GM18867 (cell line): ENCODE data around the gene NOS3.

ENCODE experiments used
- ATAC-seq: cut with Tn5 transposase; IDR thresholded peaks from one replicate; pipeline ENCODE4 v1.9.1; 2021; ENCODE audit warnings: mild to moderate bottlenecking, moderate library complexity; ENCODE audit not compliant: unreplicated experiment

The NOS3 gene

GRCh38 chr7:150977382-150978125 lies 13.3 kb upstream of the NOS3 start:
- no peak for ATAC-seq

GRCh38 chr7:150978126-150978789 lies 12.6 kb upstream of the NOS3 start, which contains the start of gene KCNH2:
KCNH2 (minus strand) TSS chr7:150978321; CDS start chr7:150977913, 408 bp downstream.
- ATAC-seq, result no peak

- ATAC-seq, result no peak
Measured at GRCh38 chr7:150979713-150980390, 11.0 kb upstream of the NOS3 start.

DNA sequence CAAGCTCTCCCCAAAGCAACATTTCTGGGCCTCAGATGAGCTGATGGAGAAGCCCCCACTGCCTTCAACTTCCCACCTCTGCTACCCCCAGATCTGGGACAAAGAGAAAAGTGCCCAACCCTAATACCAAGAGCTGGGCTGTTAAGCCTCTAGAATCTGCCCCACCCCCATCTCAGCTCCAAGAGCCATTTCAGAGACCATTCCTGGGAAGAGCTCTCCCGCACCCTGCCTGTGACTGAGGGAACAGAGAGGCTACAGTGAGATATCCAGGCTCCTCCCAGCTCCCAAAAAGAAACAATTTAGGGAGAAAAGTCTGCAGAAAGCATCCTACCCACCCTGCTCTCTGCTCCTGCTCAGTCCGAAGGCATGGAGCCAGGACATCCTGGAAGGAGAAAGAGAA lies 10.2 kb upstream of the NOS3 start:
- ATAC-seq, result no peak

GRCh38 chr7:150981644-150982043 lies 9.2 kb upstream of the NOS3 start:
- no peak for ATAC-seq

GRCh38 chr7:150982351-150982750 lies 8.5 kb upstream of the NOS3 start:
- ATAC-seq, result no peak

- no peak for ATAC-seq
Measured at GRCh38 chr7:150983893-150984368, 6.9 kb upstream of the NOS3 start.

DNA sequence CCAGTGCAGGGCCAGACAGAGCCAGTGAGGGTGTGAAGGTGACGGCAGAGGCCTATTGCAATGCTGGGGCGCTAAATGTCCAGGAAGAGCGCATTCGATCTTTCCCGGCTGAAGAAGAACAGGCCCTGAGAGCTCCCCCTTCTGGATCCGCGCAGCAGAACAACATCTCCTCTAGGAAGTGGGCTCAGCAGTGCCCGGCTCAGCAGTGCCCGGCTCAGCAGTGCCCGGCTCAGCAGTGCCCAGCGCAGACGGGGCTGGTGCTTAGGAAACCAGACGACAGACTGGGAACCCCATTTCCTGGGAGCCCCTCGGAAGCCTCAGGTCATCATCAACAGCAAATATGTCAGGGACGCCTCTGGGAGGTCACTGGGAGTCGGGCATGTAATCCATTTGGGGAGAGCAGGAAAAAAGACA lies 4.7 kb upstream of the NOS3 start:
- ATAC-seq, result no peak

DNA sequence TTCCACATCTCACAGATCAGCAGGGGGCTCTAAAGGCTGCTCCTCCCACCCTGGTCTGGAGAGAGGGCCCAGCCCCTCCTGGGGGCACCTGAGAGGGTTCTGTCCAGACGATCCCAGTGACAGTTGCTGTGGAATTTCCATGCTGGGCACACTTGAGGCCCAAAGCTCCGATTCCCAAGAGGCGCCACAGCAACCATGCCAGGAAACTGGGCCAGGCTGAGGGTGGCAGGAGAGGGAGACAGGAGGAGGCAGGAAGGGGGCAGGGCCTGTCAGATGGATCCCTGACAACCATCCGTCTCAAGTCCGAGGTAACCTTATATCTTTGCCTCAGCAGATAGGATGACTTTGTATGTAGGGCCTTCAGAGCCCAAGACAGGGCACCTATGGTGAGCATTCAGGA lies 4.3 kb upstream of the NOS3 start:
- no peak for ATAC-seq

DNA sequence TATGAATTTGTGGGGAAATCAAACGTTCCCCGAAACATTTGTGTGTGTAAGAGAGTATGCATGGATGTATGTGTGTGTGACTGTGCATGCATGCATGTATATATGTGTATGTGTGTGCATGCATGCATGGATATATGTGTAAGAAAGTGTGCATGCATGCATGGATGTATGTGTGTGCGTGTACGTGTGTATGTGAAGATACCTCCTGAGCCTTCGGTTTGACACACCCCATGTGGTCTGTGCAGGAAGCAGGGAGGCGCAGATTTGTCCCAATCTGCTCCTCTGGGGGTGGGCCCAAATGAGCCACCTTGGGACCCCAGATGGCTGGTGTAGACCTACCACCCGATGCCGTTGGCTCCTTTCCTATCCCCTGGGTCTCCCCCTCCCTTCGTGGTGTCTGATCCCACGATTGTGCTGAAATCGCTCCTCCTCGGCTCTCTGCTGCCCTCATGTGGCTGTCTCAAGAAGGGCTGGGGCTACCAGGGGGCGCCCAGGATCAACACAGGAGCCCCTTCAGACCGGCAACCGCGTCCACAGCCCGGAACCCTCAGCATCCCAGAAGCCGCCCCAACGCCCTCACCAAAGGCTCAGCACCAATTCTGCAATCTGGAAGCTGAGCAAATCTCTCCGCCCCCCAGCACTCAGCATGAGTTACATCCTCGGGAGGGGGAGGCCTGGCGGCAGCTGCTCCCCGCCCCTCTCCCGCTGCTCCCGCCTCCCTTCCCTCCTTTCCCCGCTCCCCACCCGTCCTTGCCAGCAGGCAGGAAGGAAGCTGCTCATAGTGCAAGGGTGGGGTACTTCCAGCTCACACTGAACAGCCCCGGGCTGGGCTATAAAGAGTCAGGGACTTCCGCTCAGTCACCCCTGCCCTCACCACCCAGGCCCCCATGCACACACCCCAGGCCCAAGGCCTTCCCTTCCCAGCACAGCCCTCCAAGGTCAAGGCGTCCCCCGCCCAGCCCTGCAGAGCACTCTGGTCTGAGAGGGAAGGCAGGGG lies 2.3 kb upstream of the NOS3 start:
- no peak for ATAC-seq

- no peak for ATAC-seq
Measured at GRCh38 chr7:150989456-150989855, 1.4 kb upstream of the NOS3 start.

DNA sequence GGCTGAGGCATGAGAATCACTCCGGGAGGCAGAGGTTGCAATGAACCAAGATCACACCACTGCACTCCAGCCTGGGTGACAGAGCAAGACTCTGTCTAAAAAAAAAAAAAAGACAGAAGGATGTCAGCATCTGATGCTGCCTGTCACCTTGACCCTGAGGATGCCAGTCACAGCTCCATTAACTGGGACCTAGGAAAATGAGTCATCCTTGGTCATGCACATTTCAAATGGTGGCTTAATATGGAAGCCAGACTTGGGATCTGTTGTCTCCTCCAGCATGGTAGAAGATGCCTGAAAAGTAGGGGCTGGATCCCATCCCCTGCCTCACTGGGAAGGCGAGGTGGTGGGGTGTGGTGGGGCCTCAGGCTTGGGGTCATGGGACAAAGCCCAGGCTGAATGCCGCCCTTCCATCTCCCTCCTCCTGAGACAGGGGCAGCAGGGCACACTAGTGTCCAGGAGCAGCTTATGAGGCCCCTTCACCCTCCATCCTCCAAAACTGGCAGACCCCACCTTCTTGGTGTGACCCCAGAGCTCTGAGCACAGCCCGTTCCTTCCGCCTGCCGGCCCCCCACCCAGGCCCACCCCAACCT lies 1.3 kb downstream of the NOS3 start:
- ATAC-seq, result no peak

- peak; percentile 67 for ATAC-seq
Measured at GRCh38 chr7:150992833-150993302, 2.1 kb downstream of the NOS3 start.

GRCh38 chr7:150993511-150993910 lies 2.7 kb downstream of the NOS3 start:
- ATAC-seq, result no peak

DNA sequence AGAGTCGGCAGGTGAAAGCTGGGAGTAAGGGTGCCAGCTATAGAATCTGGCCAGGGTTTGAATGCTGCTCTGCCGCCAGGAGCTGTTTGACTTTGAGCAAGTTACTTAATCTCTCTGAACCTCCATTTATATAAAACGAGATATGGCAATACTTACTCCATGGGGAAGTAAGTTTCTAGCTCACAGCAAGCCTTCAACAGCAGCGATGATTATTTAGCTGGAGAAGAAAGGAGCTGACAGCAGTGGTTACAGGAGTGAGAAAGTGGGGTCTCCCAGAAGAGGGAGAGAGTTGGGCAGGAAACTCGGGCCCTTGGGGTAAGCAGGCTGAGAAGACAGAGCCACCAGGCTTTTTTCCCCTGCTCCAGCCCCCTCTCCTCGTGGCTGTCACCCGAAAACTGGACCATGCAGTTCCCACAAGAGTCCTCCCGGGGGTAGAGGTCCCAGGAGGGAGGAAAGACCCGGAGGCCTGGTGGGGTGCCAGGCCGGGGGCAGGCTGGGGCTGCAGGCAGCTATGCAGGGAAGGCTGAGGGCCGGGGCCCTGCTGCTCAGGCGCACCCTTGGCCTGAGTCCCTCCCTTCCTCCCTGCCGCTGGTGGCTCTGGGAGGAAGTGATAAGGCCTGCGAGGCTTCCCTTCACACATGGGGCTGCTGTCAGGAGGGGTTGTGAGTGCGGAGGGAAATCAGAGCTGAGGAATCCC lies 3.5 kb downstream of the NOS3 start:
- no peak for ATAC-seq

DNA sequence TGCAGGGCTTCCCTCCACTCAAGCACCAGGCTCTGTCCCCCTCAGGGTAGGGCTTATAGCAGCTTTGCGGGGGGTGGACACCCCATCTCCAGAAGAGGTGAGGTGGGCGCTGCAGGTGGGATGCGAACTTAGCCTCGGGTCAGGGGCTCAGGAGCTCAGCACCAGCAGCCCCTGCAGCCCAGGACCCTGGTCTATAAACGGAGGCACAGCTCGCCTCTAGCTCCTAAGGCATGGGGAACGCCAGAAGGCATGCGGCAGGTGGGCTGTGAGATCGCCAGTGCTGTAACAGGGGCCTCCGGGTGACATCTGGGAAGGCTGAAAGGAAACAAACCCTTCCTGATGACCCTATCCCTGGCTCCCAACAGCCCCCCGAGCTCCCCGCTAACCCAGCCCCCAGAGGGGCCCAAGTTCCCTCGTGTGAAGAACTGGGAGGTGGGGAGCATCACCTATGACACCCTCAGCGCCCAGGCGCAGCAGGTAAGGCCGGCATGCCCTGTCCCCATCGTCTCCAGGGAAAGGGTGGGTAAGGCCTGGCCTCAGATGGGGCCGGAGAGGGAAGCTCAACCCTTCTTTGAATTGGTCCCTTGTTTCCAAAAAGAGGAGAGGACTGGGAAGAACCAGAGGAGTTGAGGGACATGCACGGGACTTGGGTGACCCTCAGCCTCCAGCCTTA lies 4.2 kb downstream of the NOS3 start:
- ATAC-seq, result no peak

DNA sequence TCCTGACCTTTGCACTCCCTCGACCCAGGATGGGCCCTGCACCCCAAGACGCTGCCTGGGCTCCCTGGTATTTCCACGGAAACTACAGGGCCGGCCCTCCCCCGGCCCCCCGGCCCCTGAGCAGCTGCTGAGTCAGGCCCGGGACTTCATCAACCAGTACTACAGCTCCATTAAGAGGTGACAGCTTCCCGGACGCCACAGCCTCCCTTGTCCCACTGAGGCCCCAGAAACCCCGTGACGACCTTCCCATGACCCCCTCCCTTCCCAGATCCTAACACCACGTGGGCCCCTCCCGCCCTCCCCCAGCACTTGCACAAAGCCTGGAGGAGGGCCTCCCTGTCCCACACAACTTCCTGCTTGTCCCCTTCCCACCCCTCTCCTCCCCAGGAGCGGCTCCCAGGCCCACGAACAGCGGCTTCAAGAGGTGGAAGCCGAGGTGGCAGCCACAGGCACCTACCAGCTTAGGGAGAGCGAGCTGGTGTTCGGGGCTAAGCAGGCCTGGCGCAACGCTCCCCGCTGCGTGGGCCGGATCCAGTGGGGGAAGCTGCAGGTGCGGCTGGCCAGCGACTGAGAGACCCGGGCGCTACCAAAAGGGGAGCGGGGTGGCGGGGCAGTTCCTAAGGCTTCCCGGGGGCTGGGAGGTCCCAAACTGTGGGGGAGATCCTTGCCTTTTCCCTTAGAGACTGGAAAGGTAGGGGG lies 5.7 kb downstream of the NOS3 start:
- ATAC-seq, result no peak

DNA sequence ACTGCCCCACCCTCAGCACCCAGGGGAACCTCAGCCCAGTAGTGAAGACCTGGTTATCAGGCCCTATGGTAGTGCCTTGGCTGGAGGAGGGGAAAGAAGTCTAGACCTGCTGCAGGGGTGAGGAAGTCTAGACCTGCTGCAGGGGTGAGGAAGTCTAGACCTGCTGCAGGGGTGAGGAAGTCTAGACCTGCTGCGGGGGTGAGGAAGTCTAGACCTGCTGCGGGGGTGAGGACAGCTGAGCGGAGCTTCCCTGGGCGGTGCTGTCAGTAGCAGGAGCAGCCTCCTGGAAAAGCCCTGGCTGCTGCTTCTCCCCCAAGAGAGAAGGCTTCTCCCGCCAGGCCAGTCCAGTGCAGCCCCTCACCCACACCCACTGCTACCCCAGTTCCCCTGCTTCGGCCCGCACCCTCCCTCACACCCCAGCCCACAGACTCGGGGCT lies 6.3 kb downstream of the NOS3 start:
- no peak for ATAC-seq
